HepG2 (cell line): ENCODE data around the gene FAM210A. TPM values are rescaled to one million over a fixed set of nuclear protein-coding genes. Genes with fewer than 3 reads are reported as not detected.

ENCODE experiments used
- ATAC-seq: fragments of 200-7000 bp; cut with Tn5 transposase; 3 replicates; pipeline ENCODE4 v1.9.1; 2020; ENCODE audit warnings: mild to moderate bottlenecking, moderate library complexity
- BruUV-seq: library from RNA; stranded (reverse); fragments of 400-500 nt; replicated peaks from 2 replicates; lab custom pipeline; 2021; lab: Mats Ljungman, UMichigan
- CTCF ChIA-PET: fragments of 300-600 bp; formaldehyde crosslinking; extraction: SDS; loops from one replicate; lab custom pipeline; 2021; ENCODE audit warnings: low total read pairs, inconsistent platforms, low intra/inter-chr PET ratio; lab: Yijun Ruan, JAX
- POLR2A ChIA-PET: fragments of 350-600 bp; sonication (Branson Sonifier 250); formaldehyde crosslinking; loops from one replicate; lab custom pipeline; 2020; ENCODE audit warnings: antibody characterized with exemption, inconsistent platforms; lab: Yijun Ruan, JAX
- DNase-seq: peaks from one replicate; pipeline ENCODE4 v3.0.0-alpha.2; 2015; ENCODE audit warnings: low spot score
- FAIRE-seq: peaks from 3 replicates; lab custom pipeline; 2011; peaks lifted over from hg19 to GRCh38; lab: Jason Lieb, UNC
- H2AFZ ChIP-seq: one replicate; pipeline ENCODE4 v1.6.1; 2011; ENCODE audit warnings: low read length, inconsistent platforms
- H3K27ac ChIP-seq: fragments of 300-600 bp; 3 replicates; pipeline ENCODE4 v1.8.0; 2011; ENCODE audit warnings: mixed run types, mild to moderate bottlenecking, mixed read lengths, low read length, inconsistent platforms; ENCODE audit not compliant: insufficient read depth; ENCODE audit errors: extremely low read length
- H3K27me3 ChIP-seq, 2 experiments: fragments of 200-600 bp in 1 of 2; 2 replicates in 1 of 2; 3 replicates in 1 of 2; pipeline versions ENCODE4 v1.6.0 to v1.8.0; 2011; ENCODE audit warnings: low read length in 2 of 2, mild to moderate bottlenecking in 2 of 2, moderate library complexity in 2 of 2, inconsistent platforms in 1 of 2; ENCODE audit not compliant: insufficient read depth in 2 of 2, control insufficient read depth in 1 of 2
- H3K36me3 ChIP-seq, 2 experiments: fragments of 200-600 bp in 1 of 2; replicated peaks in 1 of 2; 2 replicates in 1 of 2; 3 replicates in 1 of 2; pipeline versions ENCODE4 v1.5.1 to v1.8.0; 2011; ENCODE audit warnings: low read length in 2 of 2, inconsistent platforms in 1 of 2; ENCODE audit not compliant: insufficient read depth in 2 of 2, control insufficient read depth in 1 of 2
- H3K4me1 ChIP-seq: 2 replicates; pipeline ENCODE4 v1.5.1; 2012; ENCODE audit warnings: low read length, inconsistent platforms; ENCODE audit not compliant: insufficient read depth
- H3K4me2 ChIP-seq: 2 replicates; pipeline ENCODE4 v1.6.0; 2011; ENCODE audit warnings: low read depth, low read length, inconsistent platforms
- H3K4me3 ChIP-seq, 3 experiments: fragments of 200-600 bp in 1 of 3; sonication (generic), shearing (Covaris generic) in 1 of 3; replicated peaks in 1 of 3; 2 replicates each; pipeline ENCODE4 v1.5.1; 2011 to 2016; ENCODE audit warnings: low read length in 3 of 3, inconsistent platforms in 2 of 3, low read depth in 2 of 3, mild to moderate bottlenecking in 2 of 3, control low read depth in 1 of 3, mixed read lengths in 1 of 3; ENCODE audit not compliant: insufficient read depth in 1 of 3
- H3K79me2 ChIP-seq: one replicate; pipeline ENCODE4 v1.6.1; 2011; ENCODE audit warnings: low read length, inconsistent platforms; ENCODE audit not compliant: insufficient read depth
- H3K9ac ChIP-seq: 2 replicates; pipeline ENCODE4 v1.6.0; 2011; ENCODE audit warnings: mild to moderate bottlenecking, low read depth, low read length, inconsistent platforms; ENCODE audit not compliant: insufficient read depth
- H3K9me3 ChIP-seq: 2 replicates; pipeline ENCODE4 v1.5.1; 2012; ENCODE audit warnings: mild to moderate bottlenecking, low read length
- H4K20me1 ChIP-seq: 2 replicates; pipeline ENCODE4 v1.6.0; 2011; ENCODE audit warnings: inconsistent platforms, mild to moderate bottlenecking, low read length, moderate library complexity; ENCODE audit not compliant: insufficient read depth
- ATAD3A ChIP-seq: sonication (generic); formaldehyde crosslinking; IDR thresholded peaks from 2 replicates; pipeline ENCODE4 v1.4.0; 2020; ENCODE audit warnings: missing genetic modification reagents
- CEBPG ChIP-seq: IDR thresholded peaks from 2 replicates; pipeline ENCODE4 v1.6.1; 2016
- DNMT1 ChIP-seq: sonication (generic); formaldehyde crosslinking; IDR thresholded peaks from 2 replicates; pipeline ENCODE4 v1.5.1; 2020; ENCODE audit warnings: mild to moderate bottlenecking, missing genetic modification reagents
- DR1 ChIP-seq: sonication (generic); formaldehyde crosslinking; IDR thresholded peaks from 2 replicates; pipeline ENCODE4 v1.8.0; 2021; ENCODE audit warnings: mild to moderate bottlenecking, missing genetic modification reagents, inconsistent platforms
- ESRRA ChIP-seq: sonication (generic); formaldehyde crosslinking; IDR thresholded peaks from 2 replicates; pipeline ENCODE4 v1.5.1; 2020; ENCODE audit warnings: mild to moderate bottlenecking, low read depth, missing genetic modification reagents
- HOXD1 ChIP-seq: sonication (generic); formaldehyde crosslinking; IDR thresholded peaks from 2 replicates; pipeline ENCODE4 v1.5.0; 2020; ENCODE audit warnings: missing genetic modification reagents
- KAT2B ChIP-seq: fragments of 150-350 bp; IDR thresholded peaks from 2 replicates; pipeline ENCODE4 v1.6.1; 2014; ENCODE audit warnings: low read depth, low read length, borderline replicate concordance
- NFRKB ChIP-seq: fragments of 450-650 bp; IDR thresholded peaks from 2 replicates; pipeline ENCODE4 v1.6.1; 2017
- SPEN ChIP-seq: sonication (generic); formaldehyde crosslinking; IDR thresholded peaks from 2 replicates; pipeline ENCODE4 v1.5.1; 2020; ENCODE audit warnings: low read depth, mild to moderate bottlenecking, missing genetic modification reagents
- ZC3H4 ChIP-seq: sonication (generic); formaldehyde crosslinking; IDR thresholded peaks from 2 replicates; pipeline ENCODE4 v1.4.0; 2020; ENCODE audit warnings: missing genetic modification reagents, borderline replicate concordance
- ZNF232 ChIP-seq: sonication (generic); formaldehyde crosslinking; IDR thresholded peaks from 2 replicates; pipeline ENCODE4 v1.4.0; 2020; ENCODE audit warnings: missing genetic modification reagents, borderline replicate concordance
- ZNF343 ChIP-seq: sonication (generic); formaldehyde crosslinking; IDR thresholded peaks from 2 replicates; pipeline ENCODE4 v1.4.0; 2020; ENCODE audit warnings: mild to moderate bottlenecking, missing genetic modification reagents
- ZNF543 ChIP-seq: sonication (generic); formaldehyde crosslinking; IDR thresholded peaks from 2 replicates; pipeline ENCODE4 v1.4.0; 2020; ENCODE audit warnings: mild to moderate bottlenecking, missing genetic modification reagents
- ZNF550 ChIP-seq: sonication (generic); formaldehyde crosslinking; IDR thresholded peaks from 2 replicates; pipeline ENCODE4 v1.4.0; 2020; ENCODE audit warnings: mild to moderate bottlenecking, missing genetic modification reagents, borderline replicate concordance
- ZNF563 ChIP-seq: sonication (generic); formaldehyde crosslinking; IDR thresholded peaks from 2 replicates; pipeline ENCODE4 v1.8.0; 2022; ENCODE audit warnings: mild to moderate bottlenecking, moderate library complexity, missing genetic modification reagents
- WGBS: methylation state at CpG from one replicate; pipeline ENCODE4 v1.1.6; 2017; ENCODE audit warnings: low lambda C conversion rate; 5-methylcytosine and 5-hydroxymethylcytosine counted together
- in situ Hi-C: cut with HindIII; loops from 2 replicates; pipeline ENCODE4 v1.10.0; 2017; ENCODE audit warnings: low pct_unique_long_range_greater_than_20kb; ENCODE audit not compliant: extremely low pct_ligation_motif_present
- intact Hi-C: fragments of 100-400 bp; cut with micrococcal nuclease; formaldehyde crosslinking; loops from one replicate; pipeline ENCODE4 v1.10.0; 2022; ENCODE audit not compliant: unreplicated experiment
- polyA plus RNA-seq, 8 experiments: library from polyadenylated mRNA; depleted of rRNA in 3 of 8; stranded (reverse) in 7 of 8; unstranded in 1 of 8; fragments of >200 nt; fragmentation: Illumina TruSeq in 4 of 8; extraction: Trizol in 4 of 8; gene quantifications; 2 replicates each; pipeline versions ENCODE4 v1.2.1 to v1.2.3, GENCODE V29; 2011 to 2016; ENCODE audit warnings: low read depth in 4 of 8, missing spikeins in 1 of 8, mixed read lengths in 1 of 8; ENCODE audit not compliant: insufficient read depth in 1 of 8
- total RNA-seq, 5 experiments: library from RNA; depleted of rRNA; stranded (reverse); fragments of >200 nt; fragmentation: Illumina TruSeq; extraction: Trizol; gene quantifications; 2 replicates each; pipeline ENCODE4 v1.2.3, GENCODE V29; 2016; ENCODE audit warnings: low read depth in 1 of 5

The FAM210A gene
- total and polyA plus RNA-seq, 2 of the 13 experiments (the other 11 are each of a cell fraction or from before 2014, with no cell fraction given) = 33.2 to 37.5 TPM

DNA sequence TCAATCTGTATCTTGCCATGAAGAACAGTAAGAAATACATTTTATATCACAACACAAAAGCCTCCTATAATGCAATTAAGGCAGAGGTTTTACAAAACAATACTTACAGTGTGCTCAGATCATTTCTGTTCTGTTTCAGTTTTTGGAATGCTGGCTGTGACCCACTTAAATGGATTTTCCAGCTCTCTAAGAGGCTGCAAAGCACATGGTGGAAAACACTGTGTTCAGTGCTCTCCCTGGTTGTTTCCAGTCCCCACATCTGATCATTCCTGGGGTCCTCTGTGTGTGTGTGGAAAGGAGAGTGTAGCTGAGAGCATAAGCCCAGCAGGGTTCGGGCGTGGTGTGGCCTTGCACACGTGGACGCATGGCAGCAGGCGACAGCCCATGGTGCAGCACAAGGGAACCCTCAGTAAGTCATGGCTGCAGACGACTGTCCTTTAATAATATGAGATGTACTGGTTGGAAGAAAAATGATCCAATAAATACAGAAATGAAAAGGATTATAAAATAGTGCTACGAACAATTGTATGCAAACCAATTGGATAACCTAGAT lies 95.6 kb downstream of the FAM210A start:
- H3K4me2 ChIP-seq = no peak overlapping the region
- no peaks in the 10 kb centered on the region for H3K79me2 ChIP-seq
- no peak for ATAC-seq
- no peaks in the 10 kb centered on the region for H3K27me3 ChIP-seq
- ChIA-PET CTCF (interaction anchor here (0.8 to 1.5 kb wide), 3 partner anchors 73 to 518 kb away, joined by 6 to 9 read pairs (median 6); no protein-coding TSS in a partner anchor), POLR2A (no interaction called here)
- H4K20me1 ChIP-seq = no peaks in the 10 kb centered on the region
- in situ Hi-C loops (loop anchor here (25.0 kb wide), 2 partner anchors 418 to 618 kb away; partner anchors contain the start of gene LDLRAD4), intact Hi-C loops (loop anchor here (1.0 to 5.0 kb wide), 5 partner anchors 73 to 638 kb away; partner anchors contain the start of genes CEP192 and LDLRAD4)
- H2AFZ ChIP-seq = no peak overlapping the region
- H3K9me3 ChIP-seq = no peaks in the 10 kb centered on the region
- 96% methylated on average over 7 of the region's 7 CpGs for WGBS
- FAIRE-seq = no peak
- peaks cover 5% of the 10 kb centered on the region for H3K4me1 ChIP-seq
- BruUV-seq = no TSS peak
- TF ChIP-seq HOXD1 (CRISPR knock-in tag) = no peak
- no peak for TF ChIP-seq ZNF232 (CRISPR knock-in tag)
- TF ChIP-seq ZNF343 (CRISPR knock-in tag) = no peak
- TF ChIP-seq ZNF563 = no peak
- TF ChIP-seq DNMT1 (CRISPR knock-in tag) = no peak
- no peak for TF ChIP-seq NFRKB
- TF ChIP-seq KAT2B = no peak
- TF ChIP-seq ZC3H4 (CRISPR knock-in tag) = no peak
- no peak for TF ChIP-seq ZNF543 (CRISPR knock-in tag)
- TF ChIP-seq CEBPG (CRISPR knock-in tag) = no peak
- TF ChIP-seq SPEN (CRISPR knock-in tag) = no peak
- TF ChIP-seq DR1 (CRISPR knock-in tag) = no peak
- no peak for TF ChIP-seq ATAD3A (CRISPR knock-in tag)
- no peak for TF ChIP-seq ZNF550 (CRISPR knock-in tag)
- TF ChIP-seq ESRRA = no peak
- no peak overlapping the region for H3K27ac ChIP-seq
- no peaks in the 10 kb centered on the region for H3K36me3 ChIP-seq
- no peak overlapping the region for H3K9ac ChIP-seq
- DNase-seq = no peak
- no peak overlapping the region for H3K4me3 ChIP-seq
